HL-60 (cell line): ENCODE measurements around the gene RNF223.
A peak's percentile ranks its signal among the peaks of the same experiment; 100 is the strongest.
"Not testable (repeated sequence)": the region's sequence is repeated elsewhere in the genome, so short reads cannot be mapped to it uniquely, and the experiment has no call there.

Experiments
- DNase-seq, 2 experiments: peaks; one replicate each; pipeline ENCODE4 v3.0.0-alpha.2; 2010 to 2020; ENCODE audit warnings: low read depth in 1 of 2, low spot score in 1 of 2
- H3K27ac ChIP-seq: fragments of 250-450 bp; sonication (Bioruptor Pico); replicated peaks from 2 replicates; pipeline ENCODE4 v1.5.1; 2020; ENCODE audit warnings: mild to moderate bottlenecking, moderate library complexity
- H3K27me3 ChIP-seq: fragments of 250-450 bp; sonication (Bioruptor Pico); 2 replicates; pipeline ENCODE4 v1.5.1; 2021; ENCODE audit warnings: mild to moderate bottlenecking, moderate library complexity; ENCODE audit not compliant: insufficient read depth, poor library complexity, severe bottlenecking
- H3K4me3 ChIP-seq: replicated peaks from 2 replicates; pipeline ENCODE4 v1.5.1; 2011; ENCODE audit warnings: mild to moderate bottlenecking, control low read depth, low read length; ENCODE audit not compliant: insufficient read depth
- GABPA ChIP-seq: IDR thresholded peaks from 2 replicates; pipeline ENCODE4 v1.6.1; 2012; ENCODE audit warnings: low read depth
- POLR2AphosphoS5 ChIP-seq: IDR thresholded peaks from 2 replicates; pipeline ENCODE4 v1.6.1; 2012; ENCODE audit warnings: low read depth
- SPI1 ChIP-seq: IDR thresholded peaks from 2 replicates; pipeline ENCODE4 v1.6.1; 2012; ENCODE audit warnings: low read depth, mild to moderate bottlenecking, borderline replicate concordance
- TF ChIP-seq, protein P1 (sequence below): IDR thresholded peaks from 2 replicates; pipeline ENCODE4 v1.6.1; 2012; ENCODE audit warnings: low read depth; ENCODE audit not compliant: insufficient replicate concordance
- TF ChIP-seq, protein P2 (sequence below): IDR thresholded peaks from one replicate; pipeline ENCODE4 v1.5.1; 2011; ENCODE audit warnings: low read length, control low read depth, inconsistent platforms; ENCODE audit not compliant: insufficient read depth

RNF223 gene

DNA sequence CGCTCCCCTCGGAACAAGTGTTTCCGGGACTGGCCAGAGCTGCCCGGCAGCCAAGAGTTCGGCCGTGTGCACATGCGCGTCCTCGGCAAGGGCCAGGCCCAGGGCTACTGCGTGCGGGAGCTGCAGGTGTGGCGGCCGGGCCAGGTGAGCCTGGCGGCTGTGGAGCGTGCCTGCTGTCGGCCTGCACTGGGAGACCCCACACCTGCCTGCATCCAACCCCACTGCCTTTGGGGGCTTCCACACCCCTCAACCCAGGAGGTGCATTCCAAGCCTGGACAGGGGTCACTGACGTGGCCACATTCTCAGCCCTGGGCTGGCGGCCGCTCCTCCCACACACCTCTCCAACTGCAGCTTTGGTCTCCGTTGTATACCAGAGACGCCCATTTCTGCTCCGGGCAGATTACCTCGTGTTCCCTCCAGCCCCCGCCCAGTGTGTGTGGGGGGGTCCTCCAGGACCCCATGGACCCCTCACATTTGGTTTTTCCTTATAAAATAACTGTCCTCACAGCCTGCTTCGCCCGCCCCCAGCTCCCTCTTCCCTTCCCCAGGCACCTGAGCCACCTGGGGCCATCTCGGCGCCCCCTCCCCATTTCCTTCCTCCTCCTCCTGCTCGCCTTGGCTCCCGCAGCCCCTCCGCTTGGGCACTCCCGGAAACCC lies 6.1 kb downstream of the RNF223 start:
- peak overlapping the region; percentile 76 for H3K4me3 ChIP-seq
- H3K27ac ChIP-seq = no peak overlapping the region
- TF ChIP-seq, protein P1, sequence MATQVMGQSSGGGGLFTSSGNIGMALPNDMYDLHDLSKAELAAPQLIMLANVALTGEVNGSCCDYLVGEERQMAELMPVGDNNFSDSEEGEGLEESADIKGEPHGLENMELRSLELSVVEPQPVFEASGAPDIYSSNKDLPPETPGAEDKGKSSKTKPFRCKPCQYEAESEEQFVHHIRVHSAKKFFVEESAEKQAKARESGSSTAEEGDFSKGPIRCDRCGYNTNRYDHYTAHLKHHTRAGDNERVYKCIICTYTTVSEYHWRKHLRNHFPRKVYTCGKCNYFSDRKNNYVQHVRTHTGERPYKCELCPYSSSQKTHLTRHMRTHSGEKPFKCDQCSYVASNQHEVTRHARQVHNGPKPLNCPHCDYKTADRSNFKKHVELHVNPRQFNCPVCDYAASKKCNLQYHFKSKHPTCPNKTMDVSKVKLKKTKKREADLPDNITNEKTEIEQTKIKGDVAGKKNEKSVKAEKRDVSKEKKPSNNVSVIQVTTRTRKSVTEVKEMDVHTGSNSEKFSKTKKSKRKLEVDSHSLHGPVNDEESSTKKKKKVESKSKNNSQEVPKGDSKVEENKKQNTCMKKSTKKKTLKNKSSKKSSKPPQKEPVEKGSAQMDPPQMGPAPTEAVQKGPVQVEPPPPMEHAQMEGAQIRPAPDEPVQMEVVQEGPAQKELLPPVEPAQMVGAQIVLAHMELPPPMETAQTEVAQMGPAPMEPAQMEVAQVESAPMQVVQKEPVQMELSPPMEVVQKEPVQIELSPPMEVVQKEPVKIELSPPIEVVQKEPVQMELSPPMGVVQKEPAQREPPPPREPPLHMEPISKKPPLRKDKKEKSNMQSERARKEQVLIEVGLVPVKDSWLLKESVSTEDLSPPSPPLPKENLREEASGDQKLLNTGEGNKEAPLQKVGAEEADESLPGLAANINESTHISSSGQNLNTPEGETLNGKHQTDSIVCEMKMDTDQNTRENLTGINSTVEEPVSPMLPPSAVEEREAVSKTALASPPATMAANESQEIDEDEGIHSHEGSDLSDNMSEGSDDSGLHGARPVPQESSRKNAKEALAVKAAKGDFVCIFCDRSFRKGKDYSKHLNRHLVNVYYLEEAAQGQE = no peak
- TF ChIP-seq POLR2AphosphoS5 = no peak
- TF ChIP-seq, protein P2, sequence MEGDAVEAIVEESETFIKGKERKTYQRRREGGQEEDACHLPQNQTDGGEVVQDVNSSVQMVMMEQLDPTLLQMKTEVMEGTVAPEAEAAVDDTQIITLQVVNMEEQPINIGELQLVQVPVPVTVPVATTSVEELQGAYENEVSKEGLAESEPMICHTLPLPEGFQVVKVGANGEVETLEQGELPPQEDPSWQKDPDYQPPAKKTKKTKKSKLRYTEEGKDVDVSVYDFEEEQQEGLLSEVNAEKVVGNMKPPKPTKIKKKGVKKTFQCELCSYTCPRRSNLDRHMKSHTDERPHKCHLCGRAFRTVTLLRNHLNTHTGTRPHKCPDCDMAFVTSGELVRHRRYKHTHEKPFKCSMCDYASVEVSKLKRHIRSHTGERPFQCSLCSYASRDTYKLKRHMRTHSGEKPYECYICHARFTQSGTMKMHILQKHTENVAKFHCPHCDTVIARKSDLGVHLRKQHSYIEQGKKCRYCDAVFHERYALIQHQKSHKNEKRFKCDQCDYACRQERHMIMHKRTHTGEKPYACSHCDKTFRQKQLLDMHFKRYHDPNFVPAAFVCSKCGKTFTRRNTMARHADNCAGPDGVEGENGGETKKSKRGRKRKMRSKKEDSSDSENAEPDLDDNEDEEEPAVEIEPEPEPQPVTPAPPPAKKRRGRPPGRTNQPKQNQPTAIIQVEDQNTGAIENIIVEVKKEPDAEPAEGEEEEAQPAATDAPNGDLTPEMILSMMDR = no peak
- no peak for TF ChIP-seq GABPA
- no peak for TF ChIP-seq SPI1
- peaks cover 22% of the 10 kb centered on the region for H3K27me3 ChIP-seq
- no peak for DNase-seq

DNA sequence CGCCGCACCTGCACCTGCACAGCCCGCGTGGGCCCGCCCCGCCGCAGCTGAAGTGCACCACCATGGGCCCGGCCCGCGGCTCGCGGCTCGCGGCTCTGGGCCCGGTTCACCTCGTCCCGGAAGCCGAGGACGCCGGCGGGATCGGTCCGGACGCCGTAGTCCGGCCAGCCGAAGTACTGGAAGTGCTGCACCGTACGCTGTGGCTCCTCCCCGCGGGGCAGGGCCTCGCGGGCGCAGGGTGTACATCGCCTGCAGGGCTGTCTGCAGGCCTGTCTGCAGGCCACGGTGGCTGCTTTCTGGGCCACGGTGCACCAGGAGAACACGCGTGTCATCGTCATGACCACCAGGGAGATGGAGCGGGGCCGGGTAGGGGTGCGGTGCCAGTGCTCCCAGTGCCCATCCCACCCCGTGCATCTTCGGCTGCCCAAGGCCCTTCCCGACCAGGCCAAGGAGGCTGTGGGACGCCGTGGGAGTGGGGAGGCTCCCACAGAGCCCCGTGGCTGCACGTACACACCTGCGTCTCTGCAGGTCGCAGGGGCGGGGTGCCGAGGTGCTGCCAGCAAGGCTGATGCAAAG lies 6.7 kb downstream of the RNF223 start:
- TF ChIP-seq POLR2AphosphoS5 = no peak
- Histone ChIP-seq H3K4me3 (no peak overlapping the region), H3K27ac (no peak overlapping the region), H3K27me3 (peaks cover 22% of the 10 kb centered on the region)
- DNase-seq = no peak

DNA sequence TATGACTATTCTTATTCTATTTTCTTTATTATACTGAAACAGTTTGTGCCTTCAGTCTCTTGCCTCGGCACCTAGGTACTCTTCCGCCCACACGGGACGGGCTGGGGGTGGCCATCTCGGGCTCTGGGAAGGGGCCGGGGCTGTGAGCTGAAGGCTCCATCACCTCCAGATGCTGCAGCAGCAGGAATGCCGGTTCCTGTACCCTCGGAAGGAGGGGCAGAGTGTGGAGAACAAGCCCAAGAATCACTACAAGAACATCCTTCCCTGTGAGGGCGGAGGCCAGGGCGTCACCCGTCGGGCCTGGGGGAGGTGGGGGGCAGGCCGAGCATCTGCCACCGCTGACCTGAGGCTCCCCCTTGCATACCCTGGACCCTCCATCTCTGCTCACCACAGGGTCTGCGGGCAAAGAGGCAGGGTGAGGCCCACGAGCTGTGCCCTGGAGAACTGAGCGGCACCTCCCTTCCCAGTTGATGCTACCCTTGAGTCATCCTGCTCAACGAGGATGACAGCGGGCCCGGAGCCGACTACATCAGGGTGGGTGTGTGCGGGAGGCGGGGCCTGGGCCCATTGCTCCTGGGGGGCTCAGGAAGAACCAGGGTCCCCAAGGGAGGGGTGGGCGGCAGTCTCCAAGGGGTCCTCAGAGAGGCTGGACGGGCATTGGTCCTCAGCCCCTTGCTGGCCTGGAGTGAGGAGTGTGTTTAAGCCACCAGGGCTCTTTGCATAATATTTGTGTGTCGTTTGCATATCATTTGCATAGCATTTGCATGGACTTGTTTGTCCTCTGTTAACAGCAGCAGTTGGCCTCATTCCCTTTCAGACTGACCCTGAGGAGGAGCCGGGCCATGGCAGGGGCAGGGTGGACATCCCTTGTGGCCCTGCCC lies 7.5 kb downstream of the RNF223 start:
- no peak overlapping the region for H3K4me3 ChIP-seq
- peaks cover 26% of the 10 kb centered on the region for H3K27me3 ChIP-seq
- TF ChIP-seq, protein P1 = no peak
- TF ChIP-seq GABPA (no peak), POLR2AphosphoS5 (no peak), SPI1 (no peak)
- TF ChIP-seq, protein P2 = no peak
- H3K27ac ChIP-seq = no peak overlapping the region
- no peak for DNase-seq

DNA sequence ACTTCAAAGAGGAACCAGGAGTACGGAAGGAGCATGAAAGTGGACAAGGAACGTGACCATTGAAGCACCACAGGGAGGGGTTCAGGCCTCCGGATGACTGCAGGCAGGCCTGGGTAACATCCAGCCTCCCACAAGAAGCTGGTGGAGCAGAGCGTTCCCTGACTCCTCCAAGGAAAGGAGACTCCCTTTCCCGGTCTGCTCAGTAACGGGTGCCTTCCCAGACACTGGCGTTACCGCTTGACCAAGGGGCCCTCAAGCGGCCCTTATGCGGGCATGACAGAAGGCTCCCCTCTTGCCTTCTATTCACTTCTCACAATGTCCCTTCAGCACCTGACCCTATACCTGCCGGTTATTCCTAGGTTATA lies 8.2 kb downstream of the RNF223 start:
- not testable (repeated sequence) for DNase-seq, H3K27ac ChIP-seq, H3K4me3 ChIP-seq
- H3K27me3 ChIP-seq = peaks cover 29% of the 10 kb centered on the region
